Glomerular visceral epithelial cell (primary cell): Measurements from ENCODE around the gene MYO15A.

Source experiments
- DNase-seq: peaks from one replicate; pipeline ENCODE4 v3.0.0-alpha.2; 2016; ENCODE audit errors: extremely low spot score

Gene MYO15A

GRCh38 chr17:18183334-18184142 lies 75.0 kb downstream of the MYO15A start, which contains the start of gene ALKBH5:
Gene ALKBH5 (plus strand): TSS chr17:18183828. CDS start chr17:18184244, 416 bp downstream.
- peak; percentile 100 for DNase-seq

- peak; percentile 40 for DNase-seq
Observed at GRCh38 chr17:18184143-18185031, 75.8 kb downstream of the MYO15A start.

DNA sequence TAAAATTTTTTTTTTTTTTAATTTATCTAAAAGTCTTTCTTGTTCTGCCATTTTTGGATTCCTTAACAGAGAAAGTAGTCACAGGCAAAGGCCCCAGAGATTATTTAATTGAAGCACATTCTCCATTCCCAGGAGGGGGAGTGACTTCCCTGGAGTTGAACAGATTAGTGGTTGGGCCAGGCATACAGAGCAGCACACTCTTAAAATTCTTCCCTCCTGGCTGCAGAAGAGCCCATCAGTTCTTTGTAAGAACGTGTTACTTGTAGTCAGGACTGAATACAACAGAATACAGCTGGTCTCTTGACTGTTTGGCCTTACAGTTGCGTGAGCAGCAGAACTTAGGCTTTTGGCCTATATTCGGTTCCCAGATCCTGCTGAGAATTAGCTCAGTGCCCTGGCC lies 76.8 kb downstream of the MYO15A start:
- peak; percentile 26 for DNase-seq

DNA sequence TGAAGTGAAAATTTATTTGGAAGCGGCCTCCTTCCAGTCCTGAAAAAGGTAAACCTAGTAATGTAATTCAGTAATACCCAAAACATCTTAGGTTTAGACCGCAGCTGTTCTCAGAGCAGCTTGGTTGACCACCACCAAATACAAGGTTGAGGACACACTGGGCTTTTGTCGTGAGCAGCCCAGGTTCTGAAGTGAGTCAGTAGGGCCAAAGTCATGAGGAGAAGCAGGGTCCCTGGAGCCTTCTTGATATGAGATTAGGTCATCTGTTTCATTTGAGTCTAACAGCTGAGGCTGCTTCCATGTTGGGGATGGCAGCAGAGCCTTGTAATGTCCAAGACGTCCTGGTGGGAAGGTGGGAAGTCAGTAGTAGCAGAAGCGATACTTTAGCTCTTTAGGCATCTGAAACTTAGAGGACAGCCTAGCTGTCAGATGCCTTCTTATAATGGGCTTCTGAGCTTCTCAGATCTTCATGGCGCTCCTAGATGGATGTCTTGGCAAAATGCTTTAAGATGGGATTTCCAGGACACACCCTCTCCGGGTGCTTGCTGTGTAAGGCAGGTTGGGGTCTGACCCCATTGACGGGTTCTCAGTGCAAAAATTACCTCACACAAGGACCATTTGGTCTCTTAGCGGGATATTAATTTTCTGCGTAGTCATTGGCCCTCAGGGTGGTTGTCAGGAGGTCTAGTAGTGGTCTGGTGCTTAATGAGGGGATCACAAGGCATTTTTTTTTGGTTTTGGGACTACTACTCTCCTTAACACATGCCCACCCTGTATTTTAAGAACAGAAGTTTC lies 77.5 kb downstream of the MYO15A start:
- DNase-seq: peak; percentile 36

DNA sequence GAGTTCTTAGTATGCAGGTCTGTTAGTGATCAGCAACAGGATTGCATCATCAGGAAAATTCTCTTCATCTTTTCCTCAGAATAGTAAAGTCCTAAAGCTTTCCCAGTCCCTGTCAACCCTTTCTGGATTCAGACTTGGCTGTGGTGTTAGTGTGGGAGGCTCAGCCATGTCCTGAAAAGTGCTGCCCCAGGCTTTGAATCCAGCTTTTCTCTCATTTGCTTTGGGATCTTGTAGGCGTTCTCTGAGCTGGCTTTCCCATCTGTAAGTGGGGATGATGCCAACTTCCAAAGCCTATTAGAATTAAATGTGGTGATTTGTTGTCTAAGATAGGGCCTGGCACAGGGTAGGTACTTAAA lies 78.0 kb downstream of the MYO15A start:
- peak; percentile 4 for DNase-seq

GRCh38 chr17:18187226-18187625 lies 78.7 kb downstream of the MYO15A start:
- no peak for DNase-seq

DNA sequence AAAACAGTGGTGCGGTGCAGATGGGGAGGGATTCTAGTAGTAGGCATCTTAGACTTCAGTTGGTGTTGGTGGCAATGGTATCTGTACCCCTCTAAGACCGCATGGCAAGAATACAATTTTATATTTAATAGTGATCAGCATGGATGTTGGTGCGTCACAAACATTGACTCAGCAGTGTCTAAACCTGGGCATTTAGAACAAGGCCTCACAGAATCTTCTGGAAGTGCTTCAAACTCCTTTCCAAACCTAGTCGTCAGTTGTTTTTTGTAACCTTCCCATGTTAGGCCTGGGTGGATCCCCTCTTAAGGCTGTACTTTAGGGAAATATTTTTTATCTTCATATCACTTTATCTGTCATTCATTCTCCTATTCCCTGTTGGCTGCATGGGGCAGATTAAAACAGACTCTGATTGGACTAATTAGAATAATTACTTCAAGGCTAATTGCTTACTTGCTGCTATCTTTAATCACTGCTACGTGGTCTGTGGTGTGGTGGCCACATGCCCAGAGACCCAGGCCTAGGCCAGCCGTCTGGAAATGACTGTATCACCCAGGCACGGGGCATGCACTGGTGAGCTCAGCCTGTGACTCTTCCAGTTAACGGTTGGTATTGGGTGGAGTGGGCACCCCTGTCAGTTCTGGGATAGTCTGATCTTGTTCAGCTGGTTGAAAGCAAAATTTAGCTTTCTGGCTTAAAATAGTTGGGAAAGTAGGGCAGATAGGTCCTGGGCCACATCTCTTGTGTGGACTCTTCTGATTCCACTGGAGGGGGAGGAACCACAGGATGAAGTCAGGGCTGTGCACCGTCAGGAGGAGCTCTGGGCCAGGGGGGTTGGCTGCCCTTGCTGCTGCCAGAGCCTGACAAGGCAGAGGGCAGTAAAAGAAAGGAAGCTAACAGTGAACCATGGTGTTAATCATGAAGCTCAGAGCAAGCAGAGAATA lies 79.5 kb downstream of the MYO15A start:
- peak; percentile 76 for DNase-seq

- no peak for DNase-seq
Observed at GRCh38 chr17:18190628-18191235, 82.2 kb downstream of the MYO15A start.

GRCh38 chr17:18191236-18191667 lies 82.7 kb downstream of the MYO15A start:
- peak; percentile 21 for DNase-seq

DNA sequence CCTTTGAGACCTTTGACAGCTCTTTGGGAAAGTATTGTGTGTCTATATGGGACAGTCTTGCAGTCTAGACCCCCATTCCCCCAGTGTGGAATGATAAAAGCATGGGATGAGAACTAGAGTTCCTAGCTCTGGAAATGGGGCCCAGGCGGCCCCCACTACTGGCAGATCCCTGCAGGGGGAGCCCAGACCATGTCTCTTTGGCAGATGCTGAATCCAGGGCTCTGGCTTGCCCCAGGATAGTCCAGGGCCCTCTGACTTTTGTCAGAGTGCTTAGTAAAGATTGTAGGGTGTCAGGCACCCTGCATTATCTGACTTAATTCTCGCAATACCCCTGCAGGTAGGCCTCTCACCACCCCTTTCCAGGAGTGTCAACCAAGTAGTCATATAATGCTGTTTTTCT lies 83.4 kb downstream of the MYO15A start:
- DNase-seq: peak; percentile 16

DNA sequence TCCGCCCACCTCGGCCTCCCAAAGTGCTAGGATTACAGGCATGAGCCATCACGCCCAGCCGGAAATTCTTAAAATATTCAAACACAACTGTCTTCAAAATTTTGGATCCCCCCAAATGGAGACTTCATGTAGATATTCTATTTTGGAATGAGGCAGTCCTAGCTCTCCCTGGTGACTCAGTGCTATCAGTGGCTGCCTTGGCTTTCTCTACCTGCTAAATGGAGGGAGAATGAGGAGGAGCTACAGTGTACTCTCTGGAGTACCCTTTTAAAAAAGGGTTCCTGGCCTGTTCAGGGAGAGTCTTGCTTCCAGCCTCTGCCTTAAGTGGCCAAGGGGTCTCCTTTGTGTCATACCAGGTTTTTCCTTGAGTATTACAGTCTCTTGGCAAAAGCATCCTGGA lies 85.8 kb downstream of the MYO15A start:
- no peak for DNase-seq

- no peak for DNase-seq
Observed at GRCh38 chr17:18194804-18195203, 86.2 kb downstream of the MYO15A start.

GRCh38 chr17:18195246-18195645 lies 86.7 kb downstream of the MYO15A start:
- DNase-seq: no peak

DNA sequence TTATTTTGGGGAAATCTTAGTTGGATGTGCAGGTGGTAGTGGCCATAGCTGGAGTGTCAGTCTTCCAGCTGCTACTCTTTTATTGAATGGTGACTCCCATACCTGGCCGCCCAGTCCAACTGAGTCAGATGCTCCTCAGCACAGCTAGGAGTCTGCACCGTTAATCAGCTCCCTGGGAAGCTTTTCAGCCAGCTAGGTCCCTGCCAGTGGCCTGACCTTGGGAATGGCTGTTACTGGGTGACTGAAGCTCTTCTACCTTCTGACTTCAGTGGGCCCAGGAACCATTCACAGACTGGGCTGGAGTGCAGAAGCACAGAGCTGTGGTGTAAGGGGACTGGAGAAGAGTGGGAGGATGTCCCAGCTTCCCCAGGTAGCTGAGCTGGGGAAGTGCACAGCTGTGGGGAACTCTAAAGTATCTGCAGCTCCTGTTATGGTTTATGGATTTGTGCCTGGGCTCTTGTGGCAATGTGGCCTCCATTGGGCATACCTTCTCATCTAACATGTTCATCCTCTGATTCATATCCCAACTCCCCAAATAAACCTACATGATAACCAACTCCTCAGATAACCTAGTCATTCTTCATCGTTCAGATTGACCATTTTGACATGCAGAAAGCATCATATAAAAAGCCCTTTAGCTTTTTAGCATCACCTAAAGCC lies 89.1 kb downstream of the MYO15A start:
- DNase-seq: no peak

DNA sequence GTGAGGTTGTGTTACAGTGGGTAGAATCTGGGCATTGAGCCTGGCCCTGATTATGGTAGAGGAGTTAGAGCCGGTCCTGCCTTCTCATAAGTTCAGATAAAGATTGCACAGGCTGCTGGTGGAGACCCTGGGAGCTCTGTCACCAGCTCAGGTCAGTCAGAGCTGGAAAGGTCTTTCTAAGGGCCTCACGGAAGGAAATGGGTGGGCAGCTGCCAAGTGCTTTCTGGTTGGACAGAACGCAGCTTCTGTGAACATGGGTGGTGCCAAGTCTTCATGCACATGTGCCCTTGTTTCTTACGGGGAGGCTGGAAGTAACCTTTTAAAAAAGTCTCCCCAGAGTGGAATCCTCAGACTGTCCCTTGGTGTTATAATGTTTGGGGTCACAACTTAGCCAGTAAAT lies 90.0 kb downstream of the MYO15A start:
- no peak for DNase-seq

GRCh38 chr17:18201108-18201507 lies 92.6 kb downstream of the MYO15A start:
- no peak for DNase-seq

DNA sequence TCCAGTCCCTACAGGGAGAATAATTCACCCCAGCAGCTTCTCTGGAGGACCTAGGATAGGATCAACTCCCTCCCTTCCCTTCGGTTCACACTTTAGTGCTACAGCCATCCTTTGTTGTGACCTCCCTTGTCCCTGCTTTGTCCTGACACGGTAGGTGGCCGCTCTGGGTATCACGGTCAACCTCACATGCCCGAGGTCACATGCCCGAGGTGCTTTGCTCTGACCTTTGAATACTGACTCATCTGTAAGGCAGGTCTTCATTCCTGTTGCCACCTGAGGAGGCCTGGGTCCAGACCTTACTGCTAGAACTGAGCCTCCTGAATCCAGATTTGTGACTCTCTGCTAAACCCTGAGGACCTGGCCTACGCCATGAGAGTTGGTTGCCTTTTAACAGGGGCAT lies 94.8 kb downstream of the MYO15A start:
- DNase-seq: no peak

DNA sequence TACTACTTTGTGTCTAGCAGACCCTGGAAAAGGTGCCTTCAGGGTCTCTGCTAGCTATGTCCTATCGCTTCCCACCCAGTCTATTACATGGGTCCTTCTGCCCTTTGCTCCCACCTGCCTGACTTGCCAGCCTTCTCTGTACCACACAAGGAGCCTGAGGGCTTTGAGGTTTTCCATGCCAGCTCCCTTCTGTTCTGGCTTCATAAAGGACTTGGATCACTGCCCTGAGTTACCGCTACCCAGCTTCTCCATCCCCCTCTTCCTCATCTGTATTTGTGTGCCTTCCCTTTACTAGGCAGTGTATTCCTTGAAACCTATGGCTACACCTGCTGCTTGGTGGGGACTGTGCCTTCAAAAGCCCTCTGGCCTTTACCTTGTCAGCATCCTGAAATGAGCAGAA lies 97.3 kb downstream of the MYO15A start:
- no peak for DNase-seq

GRCh38 chr17:18206962-18207361 lies 98.4 kb downstream of the MYO15A start:
- DNase-seq: no peak

GRCh38 chr17:18208092-18208491 lies 99.5 kb downstream of the MYO15A start:
- DNase-seq: no peak
